ENCODE results near the gene ZNF219.
A peak's percentile ranks its signal among the peaks of the same experiment; 100 is the strongest.

The ZNF219 gene

DNA sequence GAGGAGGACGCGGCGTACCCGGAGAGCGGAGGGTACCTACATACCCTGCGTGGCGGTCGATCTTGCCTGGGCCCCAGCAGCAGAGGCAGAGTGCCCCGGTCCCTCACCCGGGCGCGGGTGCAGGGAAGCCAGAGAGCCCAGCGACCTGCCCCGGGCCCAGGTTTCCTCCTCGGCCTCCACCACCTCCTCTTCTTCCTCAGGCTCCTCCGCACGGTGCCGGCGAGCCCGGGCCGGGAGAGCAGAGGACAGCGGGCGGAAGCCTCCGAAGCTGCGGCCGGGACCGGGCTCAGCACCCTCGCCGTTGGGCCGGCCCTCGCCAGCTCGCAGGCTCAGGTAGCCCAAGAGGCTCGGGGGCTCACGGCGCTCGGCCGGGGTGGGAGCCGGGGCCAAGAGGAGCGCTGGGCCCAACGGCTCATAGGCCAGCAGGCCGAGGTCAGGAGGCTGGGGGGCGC, 6.6 kb downstream of the ZNF219 start:
- no peak for DNase-seq (ENCODE audit: low read depth)
- TF ChIP-seq, protein P1, sequence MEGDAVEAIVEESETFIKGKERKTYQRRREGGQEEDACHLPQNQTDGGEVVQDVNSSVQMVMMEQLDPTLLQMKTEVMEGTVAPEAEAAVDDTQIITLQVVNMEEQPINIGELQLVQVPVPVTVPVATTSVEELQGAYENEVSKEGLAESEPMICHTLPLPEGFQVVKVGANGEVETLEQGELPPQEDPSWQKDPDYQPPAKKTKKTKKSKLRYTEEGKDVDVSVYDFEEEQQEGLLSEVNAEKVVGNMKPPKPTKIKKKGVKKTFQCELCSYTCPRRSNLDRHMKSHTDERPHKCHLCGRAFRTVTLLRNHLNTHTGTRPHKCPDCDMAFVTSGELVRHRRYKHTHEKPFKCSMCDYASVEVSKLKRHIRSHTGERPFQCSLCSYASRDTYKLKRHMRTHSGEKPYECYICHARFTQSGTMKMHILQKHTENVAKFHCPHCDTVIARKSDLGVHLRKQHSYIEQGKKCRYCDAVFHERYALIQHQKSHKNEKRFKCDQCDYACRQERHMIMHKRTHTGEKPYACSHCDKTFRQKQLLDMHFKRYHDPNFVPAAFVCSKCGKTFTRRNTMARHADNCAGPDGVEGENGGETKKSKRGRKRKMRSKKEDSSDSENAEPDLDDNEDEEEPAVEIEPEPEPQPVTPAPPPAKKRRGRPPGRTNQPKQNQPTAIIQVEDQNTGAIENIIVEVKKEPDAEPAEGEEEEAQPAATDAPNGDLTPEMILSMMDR (IDR thresholded peaks at IDR 0.05; ENCODE audit: low read depth, low read length, missing control alignments): no peak

DNA sequence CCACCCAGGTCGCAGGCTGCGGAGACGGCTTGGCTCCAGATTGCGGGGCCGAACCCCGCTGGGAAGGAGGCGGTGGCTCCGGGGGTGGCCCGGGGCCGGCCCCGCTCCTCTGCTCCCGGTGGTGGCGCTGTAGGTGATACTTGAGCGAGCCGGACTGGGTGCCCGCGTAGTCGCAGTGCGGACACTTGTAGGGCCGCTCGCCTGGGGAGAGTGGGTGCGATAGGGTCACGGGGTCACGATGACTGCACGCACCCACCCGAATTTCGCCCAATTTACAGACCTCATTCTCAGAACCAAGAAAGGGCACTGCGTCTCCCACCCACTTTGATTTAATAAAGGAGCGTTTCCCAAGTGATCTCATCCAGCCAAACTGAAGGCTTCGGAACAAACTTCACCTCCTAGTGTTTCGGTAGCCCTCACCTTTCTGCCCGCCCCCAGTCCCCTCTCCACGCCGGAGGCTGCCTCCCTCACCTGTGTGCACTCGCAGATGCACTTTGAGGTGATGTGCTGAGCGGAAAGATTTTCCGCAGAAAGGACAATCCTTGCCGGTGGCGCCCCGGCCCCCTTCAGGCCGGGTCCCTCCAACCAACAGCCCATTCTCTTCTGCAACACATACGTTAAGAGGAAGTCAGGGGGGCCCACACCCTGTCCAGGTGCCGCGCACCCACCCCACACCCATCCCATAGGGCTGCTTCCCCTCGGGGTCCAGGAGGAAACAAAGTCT, 7.4 kb downstream of the ZNF219 start:
- H3K4me3 ChIP-seq (ENCODE audit: low read depth, low read length): no peak overlapping the region
- TF ChIP-seq, protein P1 (IDR thresholded peaks at IDR 0.05; ENCODE audit: low read depth, low read length, missing control alignments): no peak

More for the DNA sequence above, 6.6 kb downstream of the ZNF219 start:
- H3K4me3 ChIP-seq (ENCODE audit: low read depth, low read length): no peak overlapping the region

DNA sequence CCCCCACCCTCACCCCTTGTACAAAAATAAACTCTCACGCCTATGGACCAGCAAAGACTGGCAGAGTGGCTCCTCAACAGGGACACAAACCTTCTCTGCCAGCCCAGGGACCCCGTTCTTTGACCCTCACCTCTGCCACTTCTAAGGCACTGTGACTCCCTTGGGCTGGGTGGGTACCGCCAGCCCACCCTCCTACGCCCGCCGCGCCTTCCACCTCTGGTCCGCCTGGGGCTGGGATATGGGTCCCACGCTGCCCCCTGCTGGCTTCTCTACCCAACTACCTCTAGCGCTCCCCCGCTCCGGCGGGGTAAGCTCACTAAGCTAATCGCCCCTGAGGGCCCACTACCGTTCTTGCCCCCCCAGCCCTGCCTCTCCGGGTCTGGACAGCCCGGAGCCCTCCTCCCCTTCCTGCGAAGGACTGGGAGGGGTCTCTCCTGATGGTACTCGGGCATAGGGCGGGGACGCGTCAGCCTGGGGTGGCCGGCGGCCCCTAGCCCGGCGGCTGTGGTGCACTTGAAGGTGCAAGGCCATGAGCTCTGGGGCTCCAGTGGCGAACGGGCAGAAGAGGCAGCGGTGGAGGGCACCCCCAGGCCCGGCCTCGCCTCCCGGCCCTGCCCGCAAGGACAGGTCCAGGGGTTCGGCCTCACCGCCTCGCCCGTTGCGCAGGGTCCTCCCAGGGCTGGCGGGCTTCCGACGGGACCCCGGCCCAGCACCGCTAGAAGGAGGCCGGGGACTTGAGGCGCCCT, 8.1 kb downstream of the ZNF219 start:
- TF ChIP-seq, protein P1 (IDR thresholded peaks at IDR 0.05; ENCODE audit: low read depth, low read length, missing control alignments): peak; percentile 44
- no peak for DNase-seq (ENCODE audit: low read depth)
- H3K4me3 ChIP-seq (ENCODE audit: low read depth, low read length): no peak overlapping the region

More for the DNA sequence above, 7.4 kb downstream of the ZNF219 start:
- DNase-seq (ENCODE audit: low read depth): no peak

DNA sequence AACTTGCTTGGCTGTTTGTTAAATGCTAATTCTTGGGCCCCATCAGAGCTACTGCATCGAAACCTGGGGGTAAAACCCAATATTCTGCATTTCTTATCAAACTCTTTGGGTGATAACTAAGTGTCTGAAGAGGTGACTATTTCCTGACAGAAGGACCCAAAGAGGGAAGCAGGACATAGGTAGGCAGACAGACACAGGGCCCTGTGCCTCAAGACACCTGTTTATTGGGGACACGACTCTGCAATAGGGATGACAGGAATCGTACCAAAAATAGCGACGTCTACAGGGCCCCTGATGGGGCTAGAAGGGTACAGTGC, 8.6 kb downstream of the ZNF219 start:
- TF ChIP-seq, protein P1 (IDR thresholded peaks at IDR 0.05; ENCODE audit: low read depth, low read length, missing control alignments): no peak
- DNase-seq (ENCODE audit: low read depth): no peak
- no peak overlapping the region for H3K4me3 ChIP-seq (ENCODE audit: low read depth, low read length)

DNA sequence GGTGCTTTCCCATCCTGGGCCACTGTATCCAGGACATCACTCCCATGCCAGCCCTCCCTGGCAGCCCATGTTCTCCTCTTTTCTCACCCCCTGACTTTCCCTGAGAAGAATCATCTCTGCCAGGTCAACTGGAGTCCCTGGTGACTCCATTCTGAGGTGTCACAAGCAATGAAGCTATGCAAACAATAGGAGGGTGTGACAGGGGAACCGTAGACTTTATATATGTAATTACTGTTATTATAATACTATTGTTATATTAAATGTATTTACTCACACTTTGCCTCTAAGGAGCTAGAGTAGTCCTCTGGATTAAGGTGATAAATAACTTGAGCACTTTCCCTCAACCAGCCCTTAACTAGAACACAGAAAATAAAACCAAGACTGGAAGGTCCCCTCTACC, 9.2 kb downstream of the ZNF219 start:
- TF ChIP-seq, protein P1 (IDR thresholded peaks at IDR 0.05; ENCODE audit: low read depth, low read length, missing control alignments): no peak
- no peak for DNase-seq (ENCODE audit: low read depth)
- H3K4me3 ChIP-seq (ENCODE audit: low read depth, low read length): no peak overlapping the region

DNA sequence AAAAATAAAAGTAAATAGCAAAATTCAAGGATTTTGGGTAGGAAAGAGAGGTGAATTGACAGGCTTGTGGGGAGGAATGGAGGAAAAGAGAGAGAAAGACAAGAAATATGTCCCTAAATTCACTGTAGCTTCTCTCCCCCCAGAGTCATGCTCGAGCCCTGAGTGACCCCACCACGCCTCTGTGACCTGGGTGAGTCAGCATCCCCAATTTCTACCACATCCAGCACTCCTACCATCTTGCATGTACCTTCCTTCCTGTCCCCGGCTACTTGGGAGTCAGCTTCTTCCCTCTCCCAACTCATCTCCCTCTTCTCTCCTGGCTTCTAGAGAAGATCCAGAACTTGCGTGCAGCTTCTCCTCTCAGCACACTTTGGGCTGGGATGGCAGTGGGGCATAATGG, 9.8 kb downstream of the ZNF219 start:
- no peak for DNase-seq (ENCODE audit: low read depth)
- H3K4me3 ChIP-seq (ENCODE audit: low read depth, low read length): no peak overlapping the region
- TF ChIP-seq, protein P1 (IDR thresholded peaks at IDR 0.05; ENCODE audit: low read depth, low read length, missing control alignments): no peak

All from GM12864 (cell line).